B cell (primary cell): ENCODE measurements around the gene AFDN. TPM values are rescaled to one million over a fixed set of nuclear protein-coding genes. Genes with fewer than 3 reads are reported as not detected.

Source experiments
- ATAC-seq: fragments of 200-7000 bp; cut with Tn5 transposase; one replicate; pipeline ENCODE4 v1.10.0; 2021; ENCODE audit warnings: low read depth, mild to moderate bottlenecking, moderate number of reproducible peaks, moderate library complexity
- CTCF ChIA-PET: fragments of 350-600 bp; sonication (Branson Sonifier 250); formaldehyde crosslinking; loops from one replicate; lab custom pipeline; 2021; ENCODE audit warnings: antibody characterized with exemption, inconsistent platforms; lab: Charles Lee
- POLR2A ChIA-PET: fragments of 350-600 bp; sonication (Branson Sonifier 250); formaldehyde crosslinking; loops from one replicate; lab custom pipeline; 2021; ENCODE audit warnings: antibody characterized with exemption; lab: Charles Lee
- DNase-seq: peaks from one replicate; pipeline ENCODE4 v3.0.0; 2013
- H2AFZ ChIP-seq: 2 replicates; pipeline ENCODE4 v1.6.1; 2012; ENCODE audit warnings: mild to moderate bottlenecking, low read depth, low read length; ENCODE audit not compliant: insufficient read depth, poor library complexity, severe bottlenecking
- H3K27ac ChIP-seq, 2 donors: 1 replicate in 1 of 2; 2 replicates in 1 of 2; pipeline ENCODE4 v1.5.1; 2012 to 2013; ENCODE audit warnings: low read length in 2 of 2, mild to moderate bottlenecking in 2 of 2, moderate library complexity in 1 of 2
- H3K27me3 ChIP-seq, 4 experiments: fragments of 200-600 bp in 1 of 4; sonication (generic) in 1 of 4; replicated peaks in 1 of 4; 1 replicate in 2 of 4; 2 replicates in 2 of 4; pipeline versions ENCODE4 v1.6.1 to v1.7.0; 2013 to 2016; ENCODE audit warnings: low read length in 3 of 4, mild to moderate bottlenecking in 2 of 4, mixed read lengths in 1 of 4, moderate library complexity in 1 of 4; ENCODE audit not compliant: insufficient read depth in 4 of 4, control insufficient read depth in 3 of 4; ENCODE audit errors: control extremely low read depth in 1 of 4
- H3K36me3 ChIP-seq, 2 experiments: replicated peaks in 1 of 2; 1 replicate in 1 of 2; 2 replicates in 1 of 2; pipeline versions ENCODE4 v1.6.1 to v1.7.1; 2013; ENCODE audit warnings: low read length in 1 of 2; ENCODE audit not compliant: insufficient read depth in 2 of 2, control insufficient read depth in 1 of 2; ENCODE audit errors: control extremely low read depth in 1 of 2, extremely low read depth in 1 of 2
- H3K4me1 ChIP-seq, 2 donors: fragments of 200-600 bp in 1 of 2; sonication (generic) in 1 of 2; 1 replicate in 1 of 2; 2 replicates in 1 of 2; pipeline versions ENCODE4 v1.5.1 to v1.6.1; 2013 to 2017; ENCODE audit warnings: low read length in 2 of 2; ENCODE audit not compliant: control insufficient read depth in 2 of 2, insufficient read depth in 2 of 2
- H3K4me2 ChIP-seq: replicated peaks from 2 replicates; pipeline ENCODE3; 2012; ENCODE audit warnings: mild to moderate bottlenecking, low read depth, low read length; ENCODE audit not compliant: poor library complexity, severe bottlenecking
- H3K4me3 ChIP-seq, 5 experiments: fragments of 200-600 bp in 1 of 5; sonication (generic) in 1 of 5; 1 replicate in 3 of 5; 2 replicates in 2 of 5; pipeline versions ENCODE4 v1.5.1 to v1.7.0; 2011 to 2016; ENCODE audit warnings: low read length in 4 of 5, mild to moderate bottlenecking in 4 of 5, low read depth in 2 of 5, control low read depth in 1 of 5, moderate library complexity in 1 of 5; ENCODE audit not compliant: insufficient read depth in 1 of 5; ENCODE audit errors: control extremely low read depth in 1 of 5, extremely low read depth in 1 of 5
- H3K79me2 ChIP-seq: fragments of 200-600 bp; sonication (generic); one replicate; pipeline ENCODE4 v1.6.0; 2016; ENCODE audit warnings: low read length; ENCODE audit not compliant: control insufficient read depth, insufficient read depth
- H3K9ac ChIP-seq: fragments of 200-600 bp; sonication (generic); 2 replicates; pipeline ENCODE4 v1.6.1; 2017; ENCODE audit warnings: mild to moderate bottlenecking, low read length, moderate library complexity
- H3K9me3 ChIP-seq, 3 donors: one replicate each; pipeline versions ENCODE4 v1.6.1 to v1.7.1; 2013; ENCODE audit warnings: low read length in 2 of 3; ENCODE audit not compliant: control insufficient read depth in 2 of 3, insufficient read depth in 1 of 3; ENCODE audit errors: control extremely low read depth in 1 of 3
- H4K20me1 ChIP-seq: 2 replicates; pipeline ENCODE4 v1.6.0; 2012; ENCODE audit warnings: mild to moderate bottlenecking, low read length; ENCODE audit not compliant: insufficient read depth, control insufficient read depth, poor library complexity, severe bottlenecking
- H3K27ac Mint-ChIP-seq: one replicate; pipeline ENCODE4 v1.8.0; 2021; ENCODE audit warnings: mixed read lengths
- H3K27me3 Mint-ChIP-seq: one replicate; pipeline ENCODE4 v1.8.0; 2021; ENCODE audit warnings: mixed read lengths
- H3K4me1 Mint-ChIP-seq: one replicate; pipeline ENCODE4 v1.8.0; 2021; ENCODE audit warnings: mixed read lengths
- H3K4me3 Mint-ChIP-seq: one replicate; pipeline ENCODE4 v1.8.0; 2021; ENCODE audit warnings: mixed read lengths
- H3K9me3 Mint-ChIP-seq: one replicate; pipeline ENCODE4 v1.8.0; 2022; ENCODE audit warnings: mixed read lengths; ENCODE audit not compliant: insufficient read depth
- CTCF ChIP-seq: fragments of 200-600 bp; IDR thresholded peaks from one replicate; pipeline ENCODE4 v1.8.0; 2022; ENCODE audit warnings: antibody characterized with exemption, mild to moderate bottlenecking
- EZH2 ChIP-seq: IDR thresholded peaks from 2 replicates; pipeline ENCODE4 v1.6.1; 2012; ENCODE audit warnings: borderline replicate concordance, low read depth, mild to moderate bottlenecking, moderate library complexity, low read length; ENCODE audit not compliant: insufficient read depth, poor library complexity, severe bottlenecking
- WGBS: methylation state at CpG from one replicate; pipeline ENCODE4 v1.1.5; 2013; ENCODE audit warnings: missing lambda C conversion rate; ENCODE audit not compliant: insufficient coverage; 5-methylcytosine and 5-hydroxymethylcytosine counted together
- intact Hi-C: fragments of 100-400 bp; cut with micrococcal nuclease; formaldehyde crosslinking; loops from one replicate; pipeline ENCODE4 v1.10.0; 2022
- polyA plus RNA-seq: library from polyadenylated mRNA; depleted of rRNA; stranded (reverse); fragments of >200 nt; gene quantifications from 2 replicates; pipeline ENCODE4 v1.2.3, GENCODE V29; 2012
- total RNA-seq, 2 donors: library from RNA; stranded (reverse); fragments of 120-200 nt in 1 of 2; gene quantifications; 1 replicate in 1 of 2; 2 replicates in 1 of 2; pipeline versions ENCODE4 v1.2.3 to v1.2.4, GENCODE V29; 2013 to 2022

AFDN gene
- total and polyA plus RNA-seq, 2 donors (not counting 1 experiment from before 2014, with no cell fraction given) = 15.4 to 70.5 TPM

GRCh38 chr6:167985911-167986595 lies 159.3 kb downstream of the AFDN start:
- Histone ChIP-seq H4K20me1 (no peaks in the 10 kb centered on the region), H3K27me3 (no peaks in the 10 kb centered on the region), H3K9ac (no peak overlapping the region), H3K36me3 (no peaks in the 10 kb centered on the region), H3K4me2 (no peak overlapping the region), H3K27ac (no peak overlapping the region), H3K79me2 (no peaks in the 10 kb centered on the region), H3K4me1 (no peaks in the 10 kb centered on the region), H3K4me3 (no peak overlapping the region), H2AFZ (no peak overlapping the region), H3K9me3 (peaks cover 0 to 27% (median 0%) of the 10 kb centered on the region in 3 donors)
- TF ChIP-seq CTCF = no peak
- TF ChIP-seq EZH2 = no peak
- CTCF ChIA-PET = no interaction called here
- POLR2A ChIA-PET = no interaction called here
- Mint-ChIP-seq H3K4me1 (no peaks in the 10 kb centered on the region), H3K9me3 (no peaks in the 10 kb centered on the region), H3K27me3 (no peaks in the 10 kb centered on the region), H3K4me3 (no peak overlapping the region), H3K27ac (no peak overlapping the region)
- DNase-seq = no peak
- 98% methylated on average over 33 of the region's 39 CpGs for WGBS
- intact Hi-C loops = no loop called here
- ATAC-seq = no peak

GRCh38 chr6:167987396-167988153 lies 160.9 kb downstream of the AFDN start:
- Mint-ChIP-seq H3K27ac (no peak overlapping the region), H3K4me3 (no peak overlapping the region), H3K27me3 (no peaks in the 10 kb centered on the region), H3K9me3 (no peaks in the 10 kb centered on the region), H3K4me1 (no peaks in the 10 kb centered on the region)
- H3K4me2 ChIP-seq = no peak overlapping the region
- intact Hi-C loops = no loop called here
- no peaks in the 10 kb centered on the region for H3K27me3 ChIP-seq
- ATAC-seq (no peak), DNase-seq (no peak)
- POLR2A ChIA-PET = no interaction called here
- no peak overlapping the region for H3K9ac ChIP-seq
- no peaks in the 10 kb centered on the region for H3K36me3 ChIP-seq
- H3K27ac ChIP-seq = no peak overlapping the region
- CTCF ChIA-PET = no interaction called here
- H2AFZ ChIP-seq = no peak overlapping the region
- TF ChIP-seq EZH2 = no peak
- H3K79me2 ChIP-seq = no peaks in the 10 kb centered on the region
- 94% methylated on average over 33 of the region's 35 CpGs for WGBS
- no peaks in the 10 kb centered on the region for H3K4me1 ChIP-seq
- H3K9me3 ChIP-seq = peaks cover 0 to 27% (median 0%) of the 10 kb centered on the region in 3 donors
- no peaks in the 10 kb centered on the region for H4K20me1 ChIP-seq
- no peak overlapping the region for H3K4me3 ChIP-seq
